Right forelimb (tissue), 1 donor: ENCODE measurements around the gene CLDN7.

Source experiments
- DNase-seq: peaks from one replicate; pipeline ENCODE4 v3.0.0-alpha.2; 2018

The CLDN7 gene

GRCh38 chr17:7235693-7236665 lies 26.3 kb downstream of the CLDN7 start:
- no peak for DNase-seq

GRCh38 chr17:7234083-7234951 lies 28.0 kb downstream of the CLDN7 start, which contains the start of gene DVL2:
DVL2 (minus strand) TSS chr17:7234517; CDS start chr17:7234262, 255 bp downstream.
- peak; percentile 97 for DNase-seq

- no peak for DNase-seq
Measured at GRCh38 chr17:7233701-7234082, 28.6 kb downstream of the CLDN7 start.

- no peak for DNase-seq
Measured at GRCh38 chr17:7232114-7232513, 30.2 kb downstream of the CLDN7 start.

- DNase-seq: no peak
Measured at GRCh38 chr17:7229504-7229903, 32.8 kb downstream of the CLDN7 start.

- DNase-seq: no peak
Measured at GRCh38 chr17:7228920-7229319, 33.4 kb downstream of the CLDN7 start.

GRCh38 chr17:7226721-7227710 lies 35.3 kb downstream of the CLDN7 start:
- DNase-seq: no peak

- DNase-seq: no peak
Measured at GRCh38 chr17:7225711-7226331, 36.5 kb downstream of the CLDN7 start.

- no peak for DNase-seq
Measured at GRCh38 chr17:7224661-7225111, 37.6 kb downstream of the CLDN7 start.

GRCh38 chr17:7224110-7224509 lies 38.2 kb downstream of the CLDN7 start:
- DNase-seq: no peak

GRCh38 chr17:7223375-7223774 lies 38.9 kb downstream of the CLDN7 start:
- DNase-seq: no peak

- peak; percentile 47 for DNase-seq
Measured at GRCh38 chr17:7222972-7223292, 39.3 kb downstream of the CLDN7 start.

- no peak for DNase-seq
Measured at GRCh38 chr17:7222093-7222971, 39.9 kb downstream of the CLDN7 start.

- no peak for DNase-seq
Measured at GRCh38 chr17:7221278-7222092, 40.8 kb downstream of the CLDN7 start.

GRCh38 chr17:7220593-7221277 lies 41.5 kb downstream of the CLDN7 start:
- peak; percentile 65 for DNase-seq

- DNase-seq: peak; percentile 93
Measured at GRCh38 chr17:7219812-7220592, 42.3 kb downstream of the CLDN7 start, which contains the start of the genes ACADVL and DLG4. ACADVL (plus strand) TSS chr17:7219938; CDS start chr17:7219985, 47 bp downstream. DLG4 (minus strand) TSS chr17:7219836.

GRCh38 chr17:7219229-7219811 lies 43.0 kb downstream of the CLDN7 start:
- no peak for DNase-seq

GRCh38 chr17:7218758-7219157 lies 43.5 kb downstream of the CLDN7 start:
- no peak for DNase-seq
